HepG2 (cell line): Measurements from ENCODE around the gene ACADVL. TPM values are rescaled to one million over a fixed set of nuclear protein-coding genes. Genes with fewer than 3 reads are reported as not detected.

ENCODE experiments used
- CBX5 ChIP-seq: sonication (generic); formaldehyde crosslinking; IDR thresholded peaks from 2 replicates; pipeline ENCODE4 v1.4.0; 2020; ENCODE audit warnings: missing genetic modification reagents, borderline replicate concordance
- FOSL1 ChIP-seq: sonication (generic); formaldehyde crosslinking; IDR thresholded peaks from 2 replicates; pipeline ENCODE4 v1.9.0; 2021; ENCODE audit warnings: missing genetic modification reagents, borderline replicate concordance
- IKZF4 ChIP-seq: sonication (generic); formaldehyde crosslinking; IDR thresholded peaks from 2 replicates; pipeline ENCODE4 v1.5.1; 2020; ENCODE audit warnings: borderline replicate concordance, mild to moderate bottlenecking, low read depth, missing genetic modification reagents; ENCODE audit errors: not compliant biosample characterization
- JUND ChIP-seq: sonication (generic); formaldehyde crosslinking; IDR thresholded peaks from 2 replicates; pipeline ENCODE4 v1.8.0; 2022; ENCODE audit warnings: mild to moderate bottlenecking, missing genetic modification reagents
- MTA1 ChIP-seq: sonication (generic); formaldehyde crosslinking; IDR thresholded peaks from 2 replicates; pipeline ENCODE4 v1.4.0; 2020; ENCODE audit warnings: missing genetic modification reagents, mild to moderate bottlenecking, borderline replicate concordance
- NKX3-1 ChIP-seq: sonication (generic); formaldehyde crosslinking; IDR thresholded peaks from 2 replicates; pipeline ENCODE4 v1.5.0; 2020; ENCODE audit warnings: missing genetic modification reagents
- NR2C2 ChIP-seq: sonication (generic); formaldehyde crosslinking; IDR thresholded peaks from 2 replicates; pipeline ENCODE4 v1.4.0; 2020; ENCODE audit warnings: missing genetic modification reagents, mild to moderate bottlenecking, moderate library complexity, borderline replicate concordance
- SMC3 ChIP-seq: IDR thresholded peaks from 2 replicates; pipeline ENCODE4 v1.6.1; 2011; ENCODE audit warnings: low read length, improper control_type of control experiment
- SNRNP70 ChIP-seq: fragments of 200-400 bp; formaldehyde crosslinking; IDR thresholded peaks from 2 replicates; pipeline ENCODE4 v1.6.1; 2017; ENCODE audit warnings: mild to moderate bottlenecking, low read depth, low read length, moderate library complexity
- TBL1XR1 ChIP-seq: fragments of 150-350 bp; IDR thresholded peaks from 2 replicates; pipeline ENCODE4 v1.6.1; 2014; ENCODE audit warnings: borderline replicate concordance, low read length; ENCODE audit not compliant: partially characterized antibody
- XRCC5 ChIP-seq: fragments of 200-400 bp; formaldehyde crosslinking; optimal IDR thresholded peaks from 2 replicates; pipeline ENCODE3; 2017; ENCODE audit warnings: mild to moderate bottlenecking, low read length
- ZKSCAN5 ChIP-seq: sonication (generic); formaldehyde crosslinking; IDR thresholded peaks from 2 replicates; pipeline ENCODE4 v1.5.1; 2020; ENCODE audit warnings: mild to moderate bottlenecking, missing genetic modification reagents
- ZMAT3 ChIP-seq: sonication (generic); formaldehyde crosslinking; conservative IDR thresholded peaks from 2 replicates; pipeline ENCODE4 v1.7.0; 2021; ENCODE audit warnings: missing genetic modification reagents
- ZNF180 ChIP-seq: sonication (generic); formaldehyde crosslinking; IDR thresholded peaks from 2 replicates; pipeline ENCODE4 v1.4.0; 2020; ENCODE audit warnings: low read depth, missing genetic modification reagents, borderline replicate concordance
- ZNF335 ChIP-seq: sonication (generic); formaldehyde crosslinking; IDR thresholded peaks from 2 replicates; pipeline ENCODE4 v1.4.0; 2020; ENCODE audit warnings: missing genetic modification reagents
- ZNF343 ChIP-seq: sonication (generic); formaldehyde crosslinking; IDR thresholded peaks from 2 replicates; pipeline ENCODE4 v1.4.0; 2020; ENCODE audit warnings: mild to moderate bottlenecking, missing genetic modification reagents
- ZNF616 ChIP-seq: sonication (generic); formaldehyde crosslinking; IDR thresholded peaks from 2 replicates; pipeline ENCODE4 v1.5.0; 2020; ENCODE audit warnings: low read depth, mild to moderate bottlenecking, missing genetic modification reagents
- ZNF7 ChIP-seq: IDR thresholded peaks from 2 replicates; pipeline ENCODE4 v1.6.1; 2016; ENCODE audit warnings: missing biosample characterization, missing genetic modification reagents
- ZNF747 ChIP-seq: sonication (generic); formaldehyde crosslinking; IDR thresholded peaks from 2 replicates; pipeline ENCODE4 v1.8.1; 2023; ENCODE audit warnings: missing genetic modification reagents, mild to moderate bottlenecking, borderline replicate concordance
- polyA plus RNA-seq, 8 experiments: library from polyadenylated mRNA; depleted of rRNA in 3 of 8; stranded (reverse) in 7 of 8; unstranded in 1 of 8; fragments of >200 nt; fragmentation: Illumina TruSeq in 4 of 8; extraction: Trizol in 4 of 8; gene quantifications; 2 replicates each; pipeline versions ENCODE4 v1.2.1 to v1.2.3, GENCODE V29; 2011 to 2016; ENCODE audit warnings: low read depth in 4 of 8, missing spikeins in 1 of 8, mixed read lengths in 1 of 8; ENCODE audit not compliant: insufficient read depth in 1 of 8
- total RNA-seq, 5 experiments: library from RNA; depleted of rRNA; stranded (reverse); fragments of >200 nt; fragmentation: Illumina TruSeq; extraction: Trizol; gene quantifications; 2 replicates each; pipeline ENCODE4 v1.2.3, GENCODE V29; 2016; ENCODE audit warnings: low read depth in 1 of 5
- TF ChIP-seq, protein P1 (sequence below): sonication (generic); formaldehyde crosslinking; IDR thresholded peaks from 2 replicates; pipeline ENCODE4 v1.5.1; 2020; ENCODE audit warnings: mild to moderate bottlenecking, missing genetic modification reagents, moderate library complexity
- TF ChIP-seq, protein P2 (sequence below): IDR thresholded peaks from 2 replicates; pipeline ENCODE4 v1.6.1; 2016; ENCODE audit warnings: missing compliant biosample characterization, missing genetic modification reagents, borderline replicate concordance
- TF ChIP-seq, protein P3 (sequence below): IDR thresholded peaks from 2 replicates; pipeline ENCODE4 v1.6.1; 2016; ENCODE audit warnings: missing biosample characterization, missing genetic modification reagents, low read depth

ACADVL gene
- total and polyA plus RNA-seq, 2 of the 13 experiments (the other 11 are each of a cell fraction or from before 2014, with no cell fraction given), result 219 to 412 TPM

DNA sequence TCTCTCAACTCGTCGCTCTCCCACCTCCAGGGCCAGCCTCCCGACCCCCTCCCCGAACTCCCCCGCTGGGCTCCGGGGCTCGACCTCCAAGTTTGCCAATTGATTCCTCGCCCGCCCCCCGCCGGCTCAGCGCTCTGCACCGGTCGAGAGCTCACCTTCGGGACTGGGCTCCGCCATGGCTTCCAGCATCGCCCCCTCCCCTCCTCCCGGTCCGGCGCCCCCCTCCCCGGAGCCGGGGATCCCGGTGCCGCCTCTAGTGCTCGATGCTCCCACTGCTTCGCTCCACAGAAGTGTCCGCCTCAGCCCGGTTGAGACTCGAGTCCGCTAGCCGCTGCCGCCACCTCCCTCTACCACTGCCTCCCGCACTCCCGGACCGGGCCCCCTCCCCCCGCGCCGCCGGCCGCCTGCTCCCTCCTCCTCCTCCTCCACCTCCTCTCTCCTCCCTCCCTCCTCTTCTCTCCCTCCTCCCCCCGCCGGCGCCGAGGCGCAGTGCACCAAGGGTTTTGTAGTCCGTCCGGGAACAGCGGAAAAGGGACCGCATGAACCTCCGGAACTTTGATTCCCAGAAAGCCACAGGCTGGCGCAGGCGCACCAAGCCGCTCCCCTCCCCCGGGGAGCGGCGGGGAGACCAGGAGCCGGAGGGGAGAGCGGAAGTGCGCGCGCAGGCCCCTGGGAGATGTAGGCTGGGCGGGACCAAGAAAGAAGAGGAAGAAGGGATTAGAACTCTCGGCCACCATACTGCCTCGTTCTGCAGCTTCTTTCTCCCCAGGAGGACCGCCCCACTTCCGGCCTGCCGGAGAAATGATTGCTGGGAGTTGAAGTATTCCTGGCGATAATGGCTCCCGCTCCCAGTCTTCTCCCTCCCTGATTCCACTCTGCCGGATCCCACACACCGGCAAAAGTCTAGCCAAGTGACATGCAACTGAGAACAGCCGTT lies 19.6 kb downstream of the ACADVL start, which contains the start of gene PHF23 (continued):
- TF ChIP-seq ZNF343 (CRISPR knock-in tag), result no peak
- no peak for TF ChIP-seq NKX3-1 (CRISPR knock-in tag)
- no peak for TF ChIP-seq ZMAT3
- no peak for TF ChIP-seq FOSL1 (CRISPR knock-in tag)
- peak; percentile 58 for TF ChIP-seq TBL1XR1
- TF ChIP-seq SMC3, result no peak
- TF ChIP-seq JUND, result no peak
- no peak for TF ChIP-seq ZNF180 (CRISPR knock-in tag)
- TF ChIP-seq ZKSCAN5 (CRISPR knock-in tag), result no peak
- no peak for TF ChIP-seq CBX5 (CRISPR knock-in tag)
- TF ChIP-seq IKZF4 (CRISPR knock-in tag), result peak; percentile 21
- TF ChIP-seq NR2C2, result peak; percentile 88
- TF ChIP-seq XRCC5, result peak; percentile 70
- no peak for TF ChIP-seq MTA1 (CRISPR knock-in tag)
- TF ChIP-seq, protein P1, sequence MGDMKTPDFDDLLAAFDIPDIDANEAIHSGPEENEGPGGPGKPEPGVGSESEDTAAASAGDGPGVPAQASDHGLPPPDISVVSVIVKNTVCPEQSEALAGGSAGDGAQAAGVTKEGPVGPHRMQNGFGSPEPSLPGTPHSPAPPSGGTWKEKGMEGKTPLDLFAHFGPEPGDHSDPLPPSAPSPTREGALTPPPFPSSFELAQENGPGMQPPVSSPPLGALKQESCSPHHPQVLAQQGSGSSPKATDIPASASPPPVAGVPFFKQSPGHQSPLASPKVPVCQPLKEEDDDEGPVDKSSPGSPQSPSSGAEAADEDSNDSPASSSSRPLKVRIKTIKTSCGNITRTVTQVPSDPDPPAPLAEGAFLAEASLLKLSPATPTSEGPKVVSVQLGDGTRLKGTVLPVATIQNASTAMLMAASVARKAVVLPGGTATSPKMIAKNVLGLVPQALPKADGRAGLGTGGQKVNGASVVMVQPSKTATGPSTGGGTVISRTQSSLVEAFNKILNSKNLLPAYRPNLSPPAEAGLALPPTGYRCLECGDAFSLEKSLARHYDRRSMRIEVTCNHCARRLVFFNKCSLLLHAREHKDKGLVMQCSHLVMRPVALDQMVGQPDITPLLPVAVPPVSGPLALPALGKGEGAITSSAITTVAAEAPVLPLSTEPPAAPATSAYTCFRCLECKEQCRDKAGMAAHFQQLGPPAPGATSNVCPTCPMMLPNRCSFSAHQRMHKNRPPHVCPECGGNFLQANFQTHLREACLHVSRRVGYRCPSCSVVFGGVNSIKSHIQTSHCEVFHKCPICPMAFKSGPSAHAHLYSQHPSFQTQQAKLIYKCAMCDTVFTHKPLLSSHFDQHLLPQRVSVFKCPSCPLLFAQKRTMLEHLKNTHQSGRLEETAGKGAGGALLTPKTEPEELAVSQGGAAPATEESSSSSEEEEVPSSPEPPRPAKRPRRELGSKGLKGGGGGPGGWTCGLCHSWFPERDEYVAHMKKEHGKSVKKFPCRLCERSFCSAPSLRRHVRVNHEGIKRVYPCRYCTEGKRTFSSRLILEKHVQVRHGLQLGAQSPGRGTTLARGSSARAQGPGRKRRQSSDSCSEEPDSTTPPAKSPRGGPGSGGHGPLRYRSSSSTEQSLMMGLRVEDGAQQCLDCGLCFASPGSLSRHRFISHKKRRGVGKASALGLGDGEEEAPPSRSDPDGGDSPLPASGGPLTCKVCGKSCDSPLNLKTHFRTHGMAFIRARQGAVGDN, result peak; percentile 75
- TF ChIP-seq SNRNP70, result no peak
- TF ChIP-seq, protein P2, sequence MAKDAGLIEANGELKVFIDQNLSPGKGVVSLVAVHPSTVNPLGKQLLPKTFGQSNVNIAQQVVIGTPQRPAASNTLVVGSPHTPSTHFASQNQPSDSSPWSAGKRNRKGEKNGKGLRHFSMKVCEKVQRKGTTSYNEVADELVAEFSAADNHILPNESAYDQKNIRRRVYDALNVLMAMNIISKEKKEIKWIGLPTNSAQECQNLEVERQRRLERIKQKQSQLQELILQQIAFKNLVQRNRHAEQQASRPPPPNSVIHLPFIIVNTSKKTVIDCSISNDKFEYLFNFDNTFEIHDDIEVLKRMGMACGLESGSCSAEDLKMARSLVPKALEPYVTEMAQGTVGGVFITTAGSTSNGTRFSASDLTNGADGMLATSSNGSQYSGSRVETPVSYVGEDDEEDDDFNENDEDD (CRISPR knock-in tag), result no peak
- TF ChIP-seq, protein P3, sequence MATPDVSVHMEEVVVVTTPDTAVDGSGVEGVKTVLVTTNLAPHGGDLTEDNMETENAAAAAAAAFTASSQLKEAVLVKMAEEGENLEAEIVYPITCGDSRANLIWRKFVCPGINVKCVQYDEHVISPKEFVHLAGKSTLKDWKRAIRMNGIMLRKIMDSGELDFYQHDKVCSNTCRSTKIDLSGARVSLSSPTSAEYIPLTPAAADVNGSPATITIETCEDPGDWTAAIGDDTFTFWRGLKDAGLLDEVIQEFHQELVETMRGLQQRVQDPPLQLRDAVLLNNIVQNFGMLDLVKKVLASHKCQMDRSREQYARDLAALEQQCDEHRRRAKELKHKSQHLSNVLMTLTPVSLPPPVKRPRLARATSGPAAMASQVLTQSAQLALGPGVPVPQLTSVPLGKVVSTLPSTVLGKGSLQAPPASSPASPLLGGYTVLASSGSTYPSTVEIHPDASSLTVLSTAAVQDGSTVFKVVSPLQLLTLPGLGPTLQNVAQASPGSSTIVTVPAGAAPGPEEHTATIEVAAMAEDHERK (CRISPR knock-in tag), result no peak
- no peak for TF ChIP-seq ZNF7 (CRISPR knock-in tag)
- peak; percentile 59; the same call in 1 of the 2 replicates for TF ChIP-seq ZNF747
- no peak for TF ChIP-seq ZNF335 (CRISPR knock-in tag)
- no peak for TF ChIP-seq ZNF616 (CRISPR knock-in tag)
